HG02623 (cell line): ENCODE data around the gene SRPRB.

ENCODE experiments used
- ATAC-seq: cut with Tn5 transposase; IDR thresholded peaks from one replicate; pipeline ENCODE4 v1.9.1; 2021; ENCODE audit warnings: moderate library complexity; ENCODE audit not compliant: unreplicated experiment

The SRPRB gene

DNA sequence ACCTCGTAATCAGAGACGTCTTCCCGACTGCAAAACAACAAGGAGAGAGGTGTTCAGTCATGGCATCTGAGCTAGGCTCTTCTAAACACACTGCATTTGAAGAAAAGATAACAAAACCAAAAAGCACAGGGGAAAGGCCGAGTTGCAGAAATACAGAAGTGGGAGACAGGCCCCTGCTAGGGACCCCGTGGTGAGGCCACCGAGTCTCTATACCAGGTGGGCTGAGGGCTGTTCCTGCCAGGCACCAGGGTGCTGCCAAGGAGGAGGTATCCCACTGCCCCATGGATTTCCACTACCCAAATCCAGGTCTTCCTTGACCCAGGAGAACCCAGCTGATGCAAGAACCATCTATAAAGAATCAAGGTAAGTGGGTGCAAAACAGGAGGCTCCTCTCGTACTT, 59.0 kb downstream of the SRPRB start:
- ATAC-seq: no peak

- ATAC-seq: no peak
Observed at GRCh38 chr3:133865136-133865855, 59.7 kb downstream of the SRPRB start.

- no peak for ATAC-seq
Observed at GRCh38 chr3:133866141-133866540, 60.5 kb downstream of the SRPRB start.

- ATAC-seq: no peak
Observed at GRCh38 chr3:133868186-133868585, 62.6 kb downstream of the SRPRB start.

GRCh38 chr3:133868758-133869475, 63.3 kb downstream of the SRPRB start:
- ATAC-seq: no peak

DNA sequence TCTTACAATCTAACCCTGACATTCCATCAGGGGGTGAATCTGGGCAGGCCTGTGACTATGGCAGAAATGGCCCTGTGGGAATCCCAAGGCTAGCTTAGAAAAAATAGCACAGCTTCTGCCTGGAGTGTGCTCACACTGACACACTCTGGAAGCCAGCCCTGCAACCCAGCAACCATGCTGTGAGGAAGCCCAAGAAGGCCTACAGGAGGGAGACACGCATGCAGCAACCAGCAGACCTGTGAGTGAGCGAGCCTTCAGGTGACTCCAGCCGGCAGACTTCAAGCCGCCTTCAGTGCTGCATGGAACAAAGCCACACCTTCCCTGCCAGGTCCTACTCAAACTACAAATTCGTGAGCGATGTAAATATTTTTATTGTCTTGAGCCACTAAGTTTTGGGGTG, 64.0 kb downstream of the SRPRB start:
- no peak for ATAC-seq

GRCh38 chr3:133870822-133871221, 65.2 kb downstream of the SRPRB start:
- no peak for ATAC-seq
